ENCODE results near the gene SRXN1. TPM values are rescaled to one million over a fixed set of nuclear protein-coding genes. Genes with fewer than 3 reads are reported as not detected.
A peak's percentile ranks its signal among the peaks of the same experiment; 100 is the strongest.
"Not testable (repeated sequence)": the region's sequence is repeated elsewhere in the genome, so short reads cannot be mapped to it uniquely, and the experiment has no call there.

The SRXN1 gene
- total and polyA plus RNA-seq, 5 donors from 2014 or later, result 3.2 to 15.1 (median 12.7) TPM

GRCh38 chr20:694496-694895 lies 41.5 kb upstream of the SRXN1 start:
- no peak overlapping the region for H3K27ac ChIP-seq (ENCODE audit: insufficient read depth, low read length, poor library complexity, severe bottlenecking)
- Mint-ChIP-seq H3K36me3 (no peaks in the 10 kb centered on the region), H3K4me1 (no peaks in the 10 kb centered on the region), H3K9me3 (peaks cover 0 to 3% (median 0%) of the 10 kb centered on the region in 7 donors), H3K27me3 (no peaks in the 10 kb centered on the region), H3K27ac (no peak overlapping the region), H3K4me3 (no peak overlapping the region)
- no peaks in the 10 kb centered on the region for H3K4me1 ChIP-seq (ENCODE audit: control insufficient read depth, insufficient read depth, low read length, poor library complexity, severe bottlenecking)
- no peaks in the 10 kb centered on the region for H3K36me3 ChIP-seq (ENCODE audit: control insufficient read depth, insufficient read depth, low read length)
- no peak overlapping the region for H3K4me3 ChIP-seq (ENCODE audit: low read depth, low read length)
- ATAC-seq (ENCODE audit: low read depth in 2 of 2) (no peak), DNase-seq (no peak)
- peaks cover 0 to 3% of the 10 kb centered on the region in 2 experiments for H3K9me3 ChIP-seq (ENCODE audit: control insufficient read depth in 2 of 2, low read length in 2 of 2)
- peaks cover 3% of the 10 kb centered on the region for H3K27me3 ChIP-seq (ENCODE audit: control insufficient read depth, insufficient read depth, low read length)

GRCh38 chr20:693786-694185 lies 40.8 kb upstream of the SRXN1 start:
- not testable (repeated sequence) for H3K27me3 ChIP-seq (ENCODE audit: control insufficient read depth, insufficient read depth, low read length); H3K4me1 Mint-ChIP-seq; H3K4me1 ChIP-seq (ENCODE audit: control insufficient read depth, insufficient read depth, low read length, poor library complexity, severe bottlenecking); H3K27ac ChIP-seq (ENCODE audit: insufficient read depth, low read length, poor library complexity, severe bottlenecking); H3K4me3 Mint-ChIP-seq; H3K4me3 ChIP-seq (ENCODE audit: low read depth, low read length); H3K36me3 Mint-ChIP-seq; H3K9me3 Mint-ChIP-seq; DNase-seq; H3K27me3 Mint-ChIP-seq; H3K27ac Mint-ChIP-seq; ATAC-seq (ENCODE audit: low read depth in 2 of 2); H3K36me3 ChIP-seq (ENCODE audit: control insufficient read depth, insufficient read depth, low read length); H3K9me3 ChIP-seq (ENCODE audit: control insufficient read depth in 2 of 2, low read length in 2 of 2)

GRCh38 chr20:692044-692443 lies 39.0 kb upstream of the SRXN1 start:
- Histone ChIP-seq H3K36me3 (ENCODE audit: control insufficient read depth, insufficient read depth, low read length) (no peaks in the 10 kb centered on the region), H3K27me3 (ENCODE audit: control insufficient read depth, insufficient read depth, low read length) (peaks cover 3% of the 10 kb centered on the region), H3K9me3 (ENCODE audit: control insufficient read depth in 2 of 2, low read length in 2 of 2) (peaks cover 0 to 3% of the 10 kb centered on the region in 2 experiments), H3K27ac (ENCODE audit: insufficient read depth, low read length, poor library complexity, severe bottlenecking) (no peak overlapping the region), H3K4me1 (ENCODE audit: control insufficient read depth, insufficient read depth, low read length, poor library complexity, severe bottlenecking) (no peaks in the 10 kb centered on the region), H3K4me3 (ENCODE audit: low read depth, low read length) (no peak overlapping the region)
- H3K4me3 Mint-ChIP-seq, result peak overlapping the region in 1 of 4 donors; percentile 10
- ATAC-seq (ENCODE audit: low read depth in 2 of 2), result no peak
- peaks cover 0 to 4% (median 0%) of the 10 kb centered on the region in 7 donors for H3K9me3 Mint-ChIP-seq
- no peak for DNase-seq
- peaks cover 7% of the 10 kb centered on the region for H3K27me3 Mint-ChIP-seq
- no peaks in the 10 kb centered on the region for H3K4me1 Mint-ChIP-seq
- no peaks in the 10 kb centered on the region for H3K36me3 Mint-ChIP-seq
- H3K27ac Mint-ChIP-seq, result peak overlapping the region in 1 of 3 donors; percentile 2

- Mint-ChIP-seq H3K9me3 (peaks cover 0 to 4% (median 0%) of the 10 kb centered on the region in 7 donors), H3K27me3 (peaks cover 7% of the 10 kb centered on the region), H3K4me3 (no peak overlapping the region), H3K36me3 (no peaks in the 10 kb centered on the region), H3K4me1 (no peaks in the 10 kb centered on the region), H3K27ac (peak overlapping the region in 1 of 3 donors; percentile 38)
- H3K4me1 ChIP-seq (ENCODE audit: control insufficient read depth, insufficient read depth, low read length, poor library complexity, severe bottlenecking), result no peaks in the 10 kb centered on the region
- H3K36me3 ChIP-seq (ENCODE audit: control insufficient read depth, insufficient read depth, low read length), result no peaks in the 10 kb centered on the region
- H3K27me3 ChIP-seq (ENCODE audit: control insufficient read depth, insufficient read depth, low read length), result peaks cover 3% of the 10 kb centered on the region
- H3K9me3 ChIP-seq (ENCODE audit: control insufficient read depth in 2 of 2, low read length in 2 of 2), result peaks cover 0 to 3% of the 10 kb centered on the region in 2 experiments
- H3K4me3 ChIP-seq (ENCODE audit: low read depth, low read length), result no peak overlapping the region
- no peak for ATAC-seq (ENCODE audit: low read depth in 2 of 2)
- no peak for DNase-seq
- no peak overlapping the region for H3K27ac ChIP-seq (ENCODE audit: insufficient read depth, low read length, poor library complexity, severe bottlenecking)
These were observed 36.9 kb upstream of the SRXN1 start for GRCh38 chr20:689947-690346.

GRCh38 chr20:689348-689747 lies 36.3 kb upstream of the SRXN1 start:
- Histone ChIP-seq H3K27ac (ENCODE audit: insufficient read depth, low read length, poor library complexity, severe bottlenecking) (no peak overlapping the region), H3K36me3 (ENCODE audit: control insufficient read depth, insufficient read depth, low read length) (no peaks in the 10 kb centered on the region), H3K9me3 (ENCODE audit: control insufficient read depth in 2 of 2, low read length in 2 of 2) (peaks cover 0 to 3% of the 10 kb centered on the region in 2 experiments), H3K4me1 (ENCODE audit: control insufficient read depth, insufficient read depth, low read length, poor library complexity, severe bottlenecking) (no peaks in the 10 kb centered on the region), H3K4me3 (ENCODE audit: low read depth, low read length) (no peak overlapping the region), H3K27me3 (ENCODE audit: control insufficient read depth, insufficient read depth, low read length) (peaks cover 3% of the 10 kb centered on the region)
- Mint-ChIP-seq H3K27ac (peak overlapping the region in 1 of 3 donors; percentile 38), H3K4me3 (no peak overlapping the region), H3K9me3 (peaks cover 0 to 4% (median 0%) of the 10 kb centered on the region in 7 donors), H3K4me1 (no peaks in the 10 kb centered on the region), H3K36me3 (no peaks in the 10 kb centered on the region), H3K27me3 (peaks cover 7% of the 10 kb centered on the region)
- DNase-seq, result no peak
- no peak for ATAC-seq (ENCODE audit: low read depth in 2 of 2)

- H3K36me3 ChIP-seq (ENCODE audit: control insufficient read depth, insufficient read depth, low read length), result no peaks in the 10 kb centered on the region
- no peak overlapping the region for H3K4me3 Mint-ChIP-seq
- ATAC-seq (ENCODE audit: low read depth in 2 of 2) (no peak), DNase-seq (no peak)
- H3K9me3 ChIP-seq (ENCODE audit: control insufficient read depth in 2 of 2, low read length in 2 of 2), result peaks cover 0 to 3% of the 10 kb centered on the region in 2 experiments
- H3K27ac ChIP-seq (ENCODE audit: insufficient read depth, low read length, poor library complexity, severe bottlenecking), result no peak overlapping the region
- peaks cover 7% of the 10 kb centered on the region for H3K27me3 Mint-ChIP-seq
- peaks cover 0 to 4% (median 0%) of the 10 kb centered on the region in 7 donors for H3K9me3 Mint-ChIP-seq
- no peaks in the 10 kb centered on the region for H3K4me1 Mint-ChIP-seq
- no peaks in the 10 kb centered on the region for H3K4me1 ChIP-seq (ENCODE audit: control insufficient read depth, insufficient read depth, low read length, poor library complexity, severe bottlenecking)
- peaks cover 3% of the 10 kb centered on the region for H3K27me3 ChIP-seq (ENCODE audit: control insufficient read depth, insufficient read depth, low read length)
- no peaks in the 10 kb centered on the region for H3K36me3 Mint-ChIP-seq
- no peak overlapping the region for H3K27ac Mint-ChIP-seq
- no peak overlapping the region for H3K4me3 ChIP-seq (ENCODE audit: low read depth, low read length)
These were observed 35.8 kb upstream of the SRXN1 start for GRCh38 chr20:688809-689212.

- Mint-ChIP-seq H3K27me3 (peaks cover 7% of the 10 kb centered on the region), H3K4me1 (no peaks in the 10 kb centered on the region), H3K4me3 (no peak overlapping the region), H3K9me3 (peaks cover 0 to 4% (median 0%) of the 10 kb centered on the region in 7 donors), H3K27ac (no peak overlapping the region), H3K36me3 (no peaks in the 10 kb centered on the region)
- H3K4me1 ChIP-seq (ENCODE audit: control insufficient read depth, insufficient read depth, low read length, poor library complexity, severe bottlenecking), result no peaks in the 10 kb centered on the region
- no peak overlapping the region for H3K27ac ChIP-seq (ENCODE audit: insufficient read depth, low read length, poor library complexity, severe bottlenecking)
- no peak overlapping the region for H3K4me3 ChIP-seq (ENCODE audit: low read depth, low read length)
- DNase-seq (no peak), ATAC-seq (ENCODE audit: low read depth in 2 of 2) (no peak)
- peaks cover 0 to 3% of the 10 kb centered on the region in 2 experiments for H3K9me3 ChIP-seq (ENCODE audit: control insufficient read depth in 2 of 2, low read length in 2 of 2)
- H3K36me3 ChIP-seq (ENCODE audit: control insufficient read depth, insufficient read depth, low read length), result no peaks in the 10 kb centered on the region
- peaks cover 3% of the 10 kb centered on the region for H3K27me3 ChIP-seq (ENCODE audit: control insufficient read depth, insufficient read depth, low read length)
These were observed 34.6 kb upstream of the SRXN1 start for GRCh38 chr20:687468-688203.
